H9 (cell line): ENCODE data around the gene PTGDR2. TPM values are rescaled to one million over a fixed set of nuclear protein-coding genes. Genes with fewer than 3 reads are reported as not detected.

Experiments
- DNase-seq: peaks from one replicate; pipeline ENCODE4 v3.0.0-alpha.2; 2017
- H2AFZ ChIP-seq: one replicate; pipeline ENCODE4 v1.6.1; 2013; ENCODE audit warnings: mild to moderate bottlenecking, low read length, control low read depth, moderate library complexity
- H2AK5ac ChIP-seq: 2 replicates; pipeline ENCODE4 v1.6.1; 2013; ENCODE audit warnings: low read length, control low read depth, mixed read lengths; ENCODE audit not compliant: insufficient read length
- H2BK120ac ChIP-seq: one replicate; pipeline ENCODE4 v1.6.1; 2013; ENCODE audit warnings: low read depth, mild to moderate bottlenecking, low read length, control low read depth, inconsistent platforms; ENCODE audit not compliant: poor library complexity, severe bottlenecking
- H2BK12ac ChIP-seq: 2 replicates; pipeline ENCODE4 v1.6.1; 2013; ENCODE audit warnings: low read length, control low read depth, mixed read lengths, low read depth; ENCODE audit not compliant: insufficient read length
- H2BK15ac ChIP-seq: 2 replicates; pipeline ENCODE4 v1.6.1; 2013; ENCODE audit warnings: low read depth, low read length, control low read depth
- H2BK20ac ChIP-seq: one replicate; pipeline ENCODE4 v1.6.1; 2013; ENCODE audit warnings: low read depth, mild to moderate bottlenecking, low read length, control low read depth, inconsistent platforms; ENCODE audit not compliant: poor library complexity, severe bottlenecking
- H2BK5ac ChIP-seq: 2 replicates; pipeline ENCODE4 v1.6.1; 2013; ENCODE audit warnings: low read length, control low read depth, mixed read lengths; ENCODE audit not compliant: insufficient read length
- H3K14ac ChIP-seq: 2 replicates; pipeline ENCODE4 v1.6.1; 2013; ENCODE audit warnings: low read length, control low read depth; ENCODE audit not compliant: insufficient read depth
- H3K18ac ChIP-seq: 2 replicates; pipeline ENCODE4 v1.6.1; 2013; ENCODE audit warnings: low read depth, mild to moderate bottlenecking, mixed read lengths, low read length, control low read depth; ENCODE audit not compliant: insufficient read length
- H3K23ac ChIP-seq: 2 replicates; pipeline ENCODE4 v1.6.1; 2013; ENCODE audit warnings: low read length, control low read depth, mixed read lengths, low read depth; ENCODE audit not compliant: insufficient read length
- H3K23me2 ChIP-seq: 2 replicates; pipeline ENCODE4 v1.6.1; 2013; ENCODE audit warnings: low read depth, mild to moderate bottlenecking, mixed read lengths, low read length, control low read depth; ENCODE audit not compliant: insufficient read length, poor library complexity, severe bottlenecking
- H3K27ac ChIP-seq: 2 replicates; pipeline ENCODE4 v1.5.1; 2013; ENCODE audit warnings: low read length, control low read depth, mixed read lengths, low read depth; ENCODE audit not compliant: insufficient read length
- H3K27me3 ChIP-seq: 2 replicates; pipeline ENCODE4 v1.6.1; 2013; ENCODE audit warnings: low read length, control low read depth, inconsistent platforms; ENCODE audit not compliant: insufficient read depth
- H3K4ac ChIP-seq: 2 replicates; pipeline ENCODE4 v1.6.1; 2013; ENCODE audit warnings: low read depth, mild to moderate bottlenecking, control low read depth, inconsistent platforms, low read length, moderate library complexity
- H3K4me1 ChIP-seq: 2 replicates; pipeline ENCODE4 v1.6.1; 2013; ENCODE audit warnings: low read length, control low read depth, inconsistent platforms; ENCODE audit not compliant: insufficient read depth
- H3K4me2 ChIP-seq: 2 replicates; pipeline ENCODE4 v1.6.1; 2013; ENCODE audit warnings: low read length, control low read depth, mixed read lengths; ENCODE audit not compliant: insufficient read length, insufficient read depth
- H3K56ac ChIP-seq: 2 replicates; pipeline ENCODE4 v1.6.1; 2013; ENCODE audit warnings: low read depth, mild to moderate bottlenecking, mixed read lengths, low read length, control low read depth; ENCODE audit not compliant: insufficient read length
- H3K79me1 ChIP-seq: 2 replicates; pipeline ENCODE4 v1.6.1; 2013; ENCODE audit warnings: low read depth, mild to moderate bottlenecking, moderate library complexity, low read length, control low read depth, inconsistent platforms; ENCODE audit not compliant: insufficient read depth, poor library complexity, severe bottlenecking
- H3K79me2 ChIP-seq: 2 replicates; pipeline ENCODE4 v1.6.1; 2013; ENCODE audit warnings: low read length, control low read depth, inconsistent platforms; ENCODE audit not compliant: insufficient read depth
- H3K9ac ChIP-seq: 2 replicates; pipeline ENCODE4 v1.6.1; 2013; ENCODE audit warnings: low read length, control low read depth, mixed read lengths; ENCODE audit not compliant: insufficient read length; ENCODE audit errors: extremely low read depth
- H3K9me3 ChIP-seq: one replicate; pipeline ENCODE4 v1.6.1; 2013; ENCODE audit warnings: low read depth, low read length, inconsistent platforms; ENCODE audit not compliant: control insufficient read depth
- H3T11ph ChIP-seq: one replicate; pipeline ENCODE4 v1.6.1; 2013; ENCODE audit warnings: mild to moderate bottlenecking, low read length, control low read depth, inconsistent platforms
- H4K20me1 ChIP-seq: one replicate; pipeline ENCODE4 v1.6.1; 2013; ENCODE audit not compliant: control insufficient read depth, insufficient read length, insufficient read depth
- H4K5ac ChIP-seq: 2 replicates; pipeline ENCODE4 v1.6.1; 2013; ENCODE audit warnings: low read depth, mild to moderate bottlenecking, mixed read lengths, low read length, control low read depth; ENCODE audit not compliant: insufficient read length
- H4K8ac ChIP-seq: replicated peaks from 2 replicates; pipeline ENCODE4 v1.6.1; 2013; ENCODE audit warnings: low read length, control low read depth, mixed read lengths, low read depth; ENCODE audit not compliant: insufficient read length
- H4K91ac ChIP-seq: 2 replicates; pipeline ENCODE4 v1.6.1; 2013; ENCODE audit warnings: low read depth, mild to moderate bottlenecking, moderate library complexity, mixed read lengths, low read length, control low read depth; ENCODE audit not compliant: insufficient read length
- H3K27ac Mint-ChIP-seq, 3 experiments: 2 replicates in 2 of 3; 3 replicates in 1 of 3; pipeline ENCODE4 v1.8.0; 2020 to 2021; ENCODE audit warnings: mixed read lengths in 3 of 3, mild to moderate bottlenecking in 1 of 3, moderate library complexity in 1 of 3
- H3K27me3 Mint-ChIP-seq: 2 replicates; pipeline ENCODE4 v1.8.0; 2021; ENCODE audit warnings: low read depth, mild to moderate bottlenecking, moderate library complexity, mixed read lengths
- H3K36me3 Mint-ChIP-seq, 3 experiments: 2 replicates in 2 of 3; 3 replicates in 1 of 3; pipeline ENCODE4 v1.8.0; 2020 to 2021; ENCODE audit warnings: low read depth in 3 of 3, mixed read lengths in 3 of 3; ENCODE audit not compliant: insufficient read depth in 1 of 3
- H3K4me1 Mint-ChIP-seq, 2 experiments: 2 replicates each; pipeline ENCODE4 v1.8.0; 2020; ENCODE audit warnings: mixed read lengths in 2 of 2
- H3K4me3 Mint-ChIP-seq, 2 experiments: 2 replicates in 1 of 2; 3 replicates in 1 of 2; pipeline ENCODE4 v1.8.0; 2020 to 2021; ENCODE audit warnings: mild to moderate bottlenecking in 2 of 2, mixed read lengths in 2 of 2, moderate library complexity in 1 of 2
- H3K9me3 Mint-ChIP-seq, 2 experiments: 2 replicates in 1 of 2; 3 replicates in 1 of 2; pipeline ENCODE4 v1.8.0; 2020; ENCODE audit warnings: mild to moderate bottlenecking in 2 of 2, mixed read lengths in 2 of 2, moderate library complexity in 1 of 2
- WGBS: extraction: QIAGEN DNeasy Blood & Tissue Kit; methylation state at CpG from one replicate; pipeline ENCODE4 v1.1.7; 2013; ENCODE audit warnings: missing lambda C conversion rate, low lambda C conversion rate, mixed read lengths; ENCODE audit not compliant: insufficient read length; ENCODE audit errors: extremely low coverage; 5-methylcytosine and 5-hydroxymethylcytosine counted together
- total RNA-seq: library from RNA; stranded (reverse); gene quantifications from 2 replicates; pipeline ENCODE4 v1.2.1, GENCODE V29; 2021
- TF ChIP-seq, protein P1 (sequence below): fragments of 200-600 bp; sonication (generic); conservative IDR thresholded peaks from 3 replicates; pipeline ENCODE4 v1.8.0; 2021; ENCODE audit warnings: antibody characterized with exemption, mild to moderate bottlenecking

Gene PTGDR2
- total RNA-seq, 1 experiment from 2014 or later = not detected

DNA sequence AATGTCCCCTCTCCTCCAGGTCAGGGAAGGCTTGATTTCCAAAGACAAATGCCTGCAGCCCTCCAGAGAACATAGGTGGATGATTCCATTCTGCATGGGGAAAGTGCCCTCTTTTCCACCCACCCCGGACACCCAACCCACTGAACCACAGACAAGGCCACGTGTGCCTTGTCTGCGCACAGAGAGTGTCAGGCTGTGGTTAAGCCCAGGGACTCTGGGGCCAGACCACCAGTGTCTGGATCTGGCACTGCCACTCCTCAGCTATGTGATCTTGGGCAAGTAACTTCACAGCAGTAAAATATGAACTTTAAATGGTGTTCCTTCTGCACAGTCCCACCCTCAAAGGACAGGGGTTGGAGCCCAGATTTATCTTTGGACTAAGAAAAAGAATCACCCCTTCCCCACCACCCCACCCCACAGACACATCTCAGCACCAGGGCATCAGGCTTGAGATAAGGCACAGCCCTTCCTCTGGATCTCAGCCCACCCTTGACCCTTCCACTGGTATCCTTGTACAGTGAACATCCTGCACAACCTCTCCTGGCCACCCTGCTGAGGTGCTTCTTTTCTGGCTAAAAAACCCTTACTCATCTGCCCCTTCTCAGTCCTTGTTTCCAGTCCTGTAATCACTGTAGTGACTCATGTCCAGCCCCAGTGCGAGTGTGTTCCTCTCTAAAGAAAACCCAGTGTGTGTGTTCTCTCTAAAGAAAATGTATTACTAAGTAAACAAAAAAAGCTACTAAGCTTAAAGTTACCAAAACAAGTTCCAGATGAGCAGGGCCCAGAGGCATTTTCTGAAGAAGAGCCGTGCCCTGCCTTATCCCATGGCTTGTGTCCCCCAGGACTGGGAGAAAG is 1.9 kb upstream of the PTGDR2 start:
- H3K56ac ChIP-seq = no peak overlapping the region
- no peak overlapping the region for H4K5ac ChIP-seq
- no peak for DNase-seq
- H3K9me3 Mint-ChIP-seq = no peaks in the 10 kb centered on the region
- H3K27ac ChIP-seq = no peak overlapping the region
- H2AFZ ChIP-seq = no peak overlapping the region
- no peak overlapping the region for H2AK5ac ChIP-seq
- no peak overlapping the region for H3K4ac ChIP-seq
- no CpG with 5 or more reads among the region's 5 CpGs for WGBS
- H3K27me3 Mint-ChIP-seq = peaks cover 2% of the 10 kb centered on the region; the same call in 1 of the 2 replicates
- no peaks in the 10 kb centered on the region for H3K9me3 ChIP-seq
- H3K79me1 ChIP-seq = no peaks in the 10 kb centered on the region
- H2BK5ac ChIP-seq = no peak overlapping the region
- H3K4me1 Mint-ChIP-seq = no peaks in the 10 kb centered on the region
- H3K23ac ChIP-seq = no peak overlapping the region
- no peak overlapping the region for H3K9ac ChIP-seq
- no peaks in the 10 kb centered on the region; the same call in 1 of the 2 replicates for H3K4me1 ChIP-seq
- H4K91ac ChIP-seq = no peak overlapping the region
- H3K23me2 ChIP-seq = no peaks in the 10 kb centered on the region
- no peaks in the 10 kb centered on the region for H3K79me2 ChIP-seq
- H3K4me2 ChIP-seq = no peak overlapping the region
- H4K8ac ChIP-seq = no peak overlapping the region
- TF ChIP-seq, protein P1, sequence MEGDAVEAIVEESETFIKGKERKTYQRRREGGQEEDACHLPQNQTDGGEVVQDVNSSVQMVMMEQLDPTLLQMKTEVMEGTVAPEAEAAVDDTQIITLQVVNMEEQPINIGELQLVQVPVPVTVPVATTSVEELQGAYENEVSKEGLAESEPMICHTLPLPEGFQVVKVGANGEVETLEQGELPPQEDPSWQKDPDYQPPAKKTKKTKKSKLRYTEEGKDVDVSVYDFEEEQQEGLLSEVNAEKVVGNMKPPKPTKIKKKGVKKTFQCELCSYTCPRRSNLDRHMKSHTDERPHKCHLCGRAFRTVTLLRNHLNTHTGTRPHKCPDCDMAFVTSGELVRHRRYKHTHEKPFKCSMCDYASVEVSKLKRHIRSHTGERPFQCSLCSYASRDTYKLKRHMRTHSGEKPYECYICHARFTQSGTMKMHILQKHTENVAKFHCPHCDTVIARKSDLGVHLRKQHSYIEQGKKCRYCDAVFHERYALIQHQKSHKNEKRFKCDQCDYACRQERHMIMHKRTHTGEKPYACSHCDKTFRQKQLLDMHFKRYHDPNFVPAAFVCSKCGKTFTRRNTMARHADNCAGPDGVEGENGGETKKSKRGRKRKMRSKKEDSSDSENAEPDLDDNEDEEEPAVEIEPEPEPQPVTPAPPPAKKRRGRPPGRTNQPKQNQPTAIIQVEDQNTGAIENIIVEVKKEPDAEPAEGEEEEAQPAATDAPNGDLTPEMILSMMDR = no peak
- H3K18ac ChIP-seq = no peak overlapping the region
- H3K27ac Mint-ChIP-seq = peak overlapping the region in 1 of 3 experiments; percentile 85; a peak in 2 of 7 replicates
- H4K20me1 ChIP-seq = no peaks in the 10 kb centered on the region
- no peak overlapping the region for H2BK12ac ChIP-seq
- H3K36me3 Mint-ChIP-seq = peaks cover 0 to 2% (median 0%) of the 10 kb centered on the region in 3 experiments; a peak in 3 of 7 replicates
- no peak overlapping the region for H2BK20ac ChIP-seq
- no peak overlapping the region for H2BK120ac ChIP-seq
- no peak overlapping the region for H3K4me3 Mint-ChIP-seq
- H3K14ac ChIP-seq = no peak overlapping the region
- H3T11ph ChIP-seq = no peak overlapping the region
- no peaks in the 10 kb centered on the region for H3K27me3 ChIP-seq
- H2BK15ac ChIP-seq = no peak overlapping the region
